Stromal cell of bone marrow (primary cell): ENCODE measurements around the gene NOTCH4.

Experiments used
- DNase-seq: peaks from one replicate; pipeline ENCODE4 v3.0.0-alpha.2; 2012; ENCODE audit warnings: low read depth

NOTCH4 gene

DNA sequence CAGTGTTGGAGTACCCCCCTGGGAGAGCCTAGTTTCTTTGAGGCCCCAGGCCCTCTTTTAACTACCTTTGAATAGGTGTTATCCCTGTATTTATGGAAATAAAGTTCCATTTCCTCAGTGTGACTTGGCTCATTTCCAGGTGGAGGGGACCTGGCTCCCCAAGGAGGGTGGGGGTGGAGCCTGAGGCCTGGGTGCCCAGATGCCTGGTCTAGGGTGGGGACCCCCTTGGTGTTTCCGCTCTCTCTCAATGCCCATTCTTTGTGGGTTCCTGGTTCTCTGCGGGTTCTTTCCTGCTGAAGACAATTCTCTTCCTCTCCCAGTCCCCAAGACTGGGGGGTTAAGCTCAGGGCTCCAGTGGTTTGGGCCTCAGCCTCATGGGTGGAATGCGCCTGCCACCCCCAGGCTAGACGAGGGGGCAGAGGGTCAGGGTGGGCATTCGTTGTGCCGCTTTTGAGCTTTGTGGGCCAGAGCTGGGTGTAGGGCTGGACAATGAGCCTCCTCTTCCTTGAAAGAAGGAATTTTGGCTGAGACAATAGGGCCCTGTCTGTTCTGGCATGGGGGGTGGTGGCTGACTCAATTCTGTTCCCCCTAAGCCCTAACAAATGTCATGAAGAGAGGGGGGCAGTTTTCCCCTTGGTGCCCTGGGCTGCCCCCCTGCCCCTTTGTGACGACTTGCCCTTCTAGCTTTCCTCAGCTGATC, 60.2 kb downstream of the NOTCH4 start:
- no peak for DNase-seq

DNA sequence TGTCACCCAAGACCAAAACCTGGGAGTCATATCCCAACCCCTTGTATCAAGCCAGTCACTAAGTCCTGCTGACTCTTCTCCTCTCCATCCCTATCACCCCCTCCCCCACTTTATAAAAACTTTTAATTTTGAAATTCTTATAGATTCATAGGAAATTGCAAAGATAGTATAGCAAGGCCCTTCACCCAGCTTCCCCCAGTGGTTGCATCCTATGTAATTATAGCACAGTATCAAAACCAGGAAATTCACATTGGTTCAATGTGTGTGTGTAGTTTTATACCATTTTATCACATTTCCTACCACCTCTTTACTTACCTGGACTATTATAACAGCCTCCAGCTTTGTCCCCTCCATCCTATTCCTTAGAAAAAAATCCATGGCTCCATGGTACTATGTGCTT, 65.8 kb downstream of the NOTCH4 start:
- DNase-seq, result no peak

DNA sequence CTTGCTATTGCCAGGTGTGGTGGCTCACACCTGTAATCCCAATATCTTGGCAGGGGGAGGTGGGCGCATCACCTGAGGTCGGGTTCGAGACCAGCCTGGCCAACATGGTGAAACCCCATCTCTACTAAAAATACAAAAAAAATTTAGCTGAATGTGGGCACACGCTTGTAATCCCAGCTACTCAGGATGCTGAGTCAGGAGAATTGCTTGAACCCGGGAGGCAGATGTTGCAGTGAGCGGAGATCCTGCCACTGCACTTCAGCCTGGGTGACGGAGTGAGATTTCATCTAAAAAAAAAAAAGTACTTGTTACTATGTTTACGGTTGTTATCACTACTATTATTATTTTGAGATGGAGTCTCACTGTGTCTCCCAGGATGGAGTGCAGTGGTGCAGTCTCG, 67.0 kb downstream of the NOTCH4 start:
- no peak for DNase-seq

DNA sequence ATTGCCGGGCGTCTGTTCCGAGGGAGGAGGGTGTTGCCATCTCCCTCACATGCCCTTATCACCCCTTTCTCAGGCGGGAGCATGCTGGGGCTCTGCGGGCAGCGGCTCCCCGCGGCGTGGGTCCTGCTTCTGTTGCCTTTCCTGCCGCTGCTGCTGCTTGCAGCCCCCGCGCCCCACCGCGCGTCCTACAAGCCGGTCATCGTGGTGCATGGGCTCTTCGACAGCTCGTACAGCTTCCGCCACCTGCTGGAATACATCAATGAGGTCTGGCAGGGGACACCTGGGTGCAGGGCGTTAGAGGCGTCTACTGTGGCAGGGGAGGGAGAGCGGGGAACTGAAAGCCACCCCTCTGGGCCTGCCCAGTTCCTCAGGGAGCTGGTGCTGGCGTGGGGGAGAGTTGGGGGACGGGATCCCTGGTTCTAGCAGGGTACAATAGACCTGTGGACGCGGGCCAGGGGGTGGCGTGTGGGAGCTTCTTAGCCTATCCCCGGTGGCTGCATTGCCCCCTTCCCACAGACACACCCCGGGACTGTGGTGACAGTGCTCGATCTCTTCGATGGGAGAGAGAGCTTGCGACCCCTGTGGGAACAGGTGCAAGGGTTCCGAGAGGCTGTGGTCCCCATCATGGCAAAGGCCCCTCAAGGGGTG, 69.2 kb downstream of the NOTCH4 start:
- DNase-seq, result no peak

DNA sequence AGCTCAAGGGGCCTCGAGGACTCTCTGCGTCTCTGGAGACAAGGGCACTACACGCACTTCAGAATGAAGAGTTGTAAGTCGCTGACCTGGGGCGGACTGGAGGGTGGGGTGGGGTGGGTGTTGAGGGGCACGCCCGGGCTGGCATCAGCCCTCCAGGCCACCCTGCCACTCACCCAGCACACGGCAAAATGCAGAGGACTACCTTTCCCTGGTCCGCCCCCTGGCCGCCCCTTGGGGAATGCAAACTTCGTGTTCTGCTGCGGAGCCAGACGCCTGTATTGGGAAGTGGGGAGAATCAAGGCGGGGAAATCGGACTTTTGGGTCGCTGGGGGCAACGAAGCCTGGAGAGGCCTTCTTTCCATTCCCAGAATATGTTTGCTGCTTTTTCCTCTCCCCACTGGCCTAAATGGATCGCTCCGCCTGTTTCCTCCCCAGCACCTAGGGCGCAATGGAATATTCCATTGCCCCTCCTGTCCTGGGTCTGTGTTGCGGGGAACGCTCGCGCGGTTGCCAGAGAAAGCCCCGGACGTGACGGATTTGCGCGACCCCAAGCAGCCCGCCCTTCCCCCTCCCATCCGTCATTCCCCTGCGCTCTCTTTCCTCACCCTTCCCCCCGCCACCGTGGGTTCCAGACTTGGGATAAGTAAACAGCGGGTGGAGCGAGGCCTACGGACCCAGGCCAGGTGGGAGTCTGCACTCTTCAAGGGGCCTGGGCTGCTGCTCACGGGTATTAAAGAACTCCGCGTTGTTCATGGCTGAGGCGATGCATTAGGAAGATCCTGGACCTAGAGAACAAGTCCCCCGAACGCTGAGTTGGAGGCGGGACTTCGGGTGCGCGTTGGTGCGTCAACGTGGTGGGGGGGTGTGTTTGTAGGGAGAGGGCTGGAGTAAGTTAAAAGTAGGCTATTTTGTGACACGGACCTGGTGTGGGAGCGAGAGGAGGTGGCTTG, 70.0 kb downstream of the NOTCH4 start, which contains the start of gene PPT2:
PPT2 (plus strand) TSS at position 578 of the 950 bp plus-strand sequence. CDS start 454 bp downstream, outside the sequence.
- peak; percentile 84 for DNase-seq

DNA sequence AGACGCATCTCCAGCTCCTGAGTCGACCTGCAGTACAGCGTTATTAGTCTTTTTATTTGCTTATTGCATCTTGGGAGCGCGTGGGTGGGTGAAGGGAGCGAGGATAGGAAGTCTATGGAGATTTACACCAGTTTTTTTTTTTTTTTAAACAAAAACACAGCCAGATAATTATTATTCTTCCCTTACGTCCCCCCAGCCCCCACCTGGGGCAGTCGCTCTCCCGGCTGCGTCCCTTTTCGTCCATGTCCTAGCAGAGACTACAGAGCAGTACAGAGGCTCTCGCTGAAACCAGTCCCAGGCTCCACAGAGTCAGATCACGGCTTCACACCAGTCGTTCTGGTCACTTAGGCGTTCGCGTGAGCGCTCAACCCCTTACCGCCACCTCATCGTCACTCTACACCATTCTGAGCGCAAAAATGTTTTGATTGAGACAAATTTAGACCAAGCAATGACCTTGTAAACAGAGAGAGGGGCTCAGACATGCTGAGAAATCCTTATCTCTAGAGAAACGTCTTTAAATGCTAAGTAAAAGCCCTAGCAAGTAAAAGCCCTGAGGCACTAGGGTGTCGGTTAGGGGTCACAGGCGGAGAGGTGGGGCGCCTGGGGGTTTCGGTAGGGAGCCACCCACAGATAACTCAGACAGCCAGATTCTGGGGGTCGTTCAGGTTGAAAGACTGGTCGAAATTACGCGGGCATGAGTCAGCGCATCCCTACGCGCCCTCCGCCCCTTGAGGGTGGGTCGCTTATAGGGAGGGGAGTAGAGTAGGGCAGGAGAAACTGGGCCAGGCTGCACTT, 70.9 kb downstream of the NOTCH4 start:
- no peak for DNase-seq

DNA sequence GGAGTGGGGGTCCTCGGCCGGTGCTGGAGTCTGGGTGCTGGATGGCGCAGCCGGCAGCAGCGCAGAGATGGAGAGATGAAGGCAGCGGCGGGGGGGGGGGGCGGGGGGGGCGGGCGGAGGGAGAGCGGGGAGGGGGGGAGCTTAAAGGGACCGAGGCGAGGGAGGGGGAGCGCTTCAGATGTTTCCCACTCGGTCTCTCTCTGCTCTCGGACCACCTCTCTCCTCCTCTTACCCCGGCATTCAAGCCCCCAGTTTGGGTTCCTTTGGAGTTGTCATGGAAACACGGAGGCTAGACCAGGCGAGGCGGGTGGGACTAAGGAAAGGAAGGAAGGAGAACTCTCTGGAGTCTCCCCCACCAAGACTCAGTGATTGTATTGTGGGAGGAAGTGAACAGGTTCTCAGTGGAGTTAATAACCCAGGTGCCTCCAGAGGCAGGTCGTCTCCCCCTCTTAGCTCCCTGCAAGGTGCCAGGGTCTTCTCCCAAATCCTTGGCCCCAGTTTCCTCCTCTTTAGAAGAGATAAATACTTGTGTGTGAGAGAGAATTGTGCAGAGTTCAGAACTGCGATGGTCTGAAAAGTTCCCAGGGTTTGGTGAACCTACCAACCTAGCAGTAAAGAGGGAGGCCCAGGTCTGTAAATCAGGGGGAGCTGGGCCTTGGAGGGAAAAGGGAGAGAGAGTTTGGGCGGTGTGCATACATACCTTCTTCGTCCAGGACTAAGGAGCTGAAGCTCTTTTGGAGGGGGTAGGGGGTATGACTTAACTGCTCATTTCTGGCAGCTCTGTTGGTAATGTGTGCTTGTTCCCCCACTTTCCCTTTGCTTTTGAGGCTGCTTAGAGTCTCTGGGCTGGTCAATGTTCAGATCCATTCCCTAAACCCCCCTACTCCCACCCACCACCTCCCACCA, 71.8 kb downstream of the NOTCH4 start, which contains the start of gene PRRT1:
PRRT1 (minus strand) TSS at position 77 of the 906 bp plus-strand sequence. CDS start 112 bp downstream, outside the sequence.
- DNase-seq, result no peak

DNA sequence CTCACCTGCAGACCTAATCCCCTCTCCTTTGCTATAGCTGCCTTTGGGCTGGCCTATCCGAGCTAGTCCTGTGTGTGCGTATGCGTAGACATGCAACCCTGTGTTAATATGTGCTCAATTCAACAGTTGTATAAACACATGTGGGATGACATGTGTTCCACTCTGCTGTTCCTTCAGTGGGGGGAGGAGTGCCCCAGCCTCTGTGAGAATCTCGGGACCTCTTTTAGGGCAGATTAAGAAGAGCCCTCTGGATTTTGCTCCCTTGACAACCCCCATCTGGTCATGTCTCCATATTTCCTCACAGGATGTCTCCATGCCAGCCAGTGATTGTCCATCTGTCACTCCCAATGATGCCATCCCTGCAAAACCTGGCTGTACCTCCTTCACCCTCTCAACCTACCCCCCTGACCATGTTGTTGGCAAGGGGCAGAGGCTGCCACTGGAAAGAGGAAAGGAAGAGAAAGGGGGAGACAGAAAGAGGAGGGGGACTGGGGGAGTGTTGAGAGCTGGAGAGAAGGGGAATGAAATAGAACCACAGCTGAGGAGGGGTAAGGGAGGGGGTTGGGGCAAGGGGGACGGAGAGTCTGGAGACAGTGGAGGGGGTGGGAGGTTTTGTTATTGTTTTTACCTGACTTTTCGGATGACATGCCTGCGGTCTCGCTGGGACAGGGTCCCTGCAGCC, 72.5 kb downstream of the NOTCH4 start:
- DNase-seq, result no peak

DNA sequence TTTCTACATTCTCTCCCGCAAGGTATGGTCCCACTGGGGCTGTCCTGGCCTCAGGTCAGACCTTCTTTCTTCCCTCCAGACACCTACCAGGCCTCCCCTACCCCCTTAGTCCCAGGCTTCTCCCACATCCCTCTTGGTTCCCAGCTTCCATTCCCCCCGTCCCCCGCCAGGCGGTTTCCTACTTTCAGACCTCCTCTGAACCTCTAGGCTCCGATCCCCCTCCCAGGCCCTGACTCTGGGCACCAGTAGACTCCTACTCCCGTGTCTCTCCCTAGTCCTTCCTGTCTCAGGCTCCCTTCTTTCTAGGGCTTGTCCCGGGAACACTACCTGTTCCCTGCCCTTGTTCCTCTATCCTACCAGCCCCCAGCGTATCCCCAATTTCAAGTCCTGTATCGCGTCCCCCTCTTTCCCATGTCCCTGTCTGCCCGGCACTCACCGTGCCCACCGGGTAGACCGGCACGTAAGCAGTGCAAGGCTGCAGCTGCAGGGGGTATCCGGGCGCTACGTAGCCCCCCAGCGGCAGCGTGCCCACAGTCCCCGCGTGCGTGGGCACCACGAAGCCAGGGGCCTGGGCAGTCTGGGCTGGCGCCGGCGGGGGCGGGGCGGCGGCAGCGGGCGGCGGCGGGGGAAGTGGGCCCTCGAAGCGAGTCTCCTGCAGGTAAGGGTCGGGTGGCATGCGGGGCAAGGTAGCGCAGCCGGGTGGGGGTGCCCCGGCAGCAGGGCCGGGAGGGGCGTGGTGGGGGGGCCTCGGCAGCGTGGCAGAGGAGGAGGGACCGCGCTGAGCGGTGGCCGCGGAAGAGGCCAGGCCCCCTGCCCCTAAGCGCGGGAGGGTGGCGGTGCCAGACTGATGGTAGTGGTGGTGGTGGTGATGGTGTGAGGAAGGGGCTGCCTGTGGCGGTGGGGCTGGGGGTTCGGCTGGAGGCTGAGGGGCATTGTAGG, 73.7 kb downstream of the NOTCH4 start:
- DNase-seq, result no peak

DNA sequence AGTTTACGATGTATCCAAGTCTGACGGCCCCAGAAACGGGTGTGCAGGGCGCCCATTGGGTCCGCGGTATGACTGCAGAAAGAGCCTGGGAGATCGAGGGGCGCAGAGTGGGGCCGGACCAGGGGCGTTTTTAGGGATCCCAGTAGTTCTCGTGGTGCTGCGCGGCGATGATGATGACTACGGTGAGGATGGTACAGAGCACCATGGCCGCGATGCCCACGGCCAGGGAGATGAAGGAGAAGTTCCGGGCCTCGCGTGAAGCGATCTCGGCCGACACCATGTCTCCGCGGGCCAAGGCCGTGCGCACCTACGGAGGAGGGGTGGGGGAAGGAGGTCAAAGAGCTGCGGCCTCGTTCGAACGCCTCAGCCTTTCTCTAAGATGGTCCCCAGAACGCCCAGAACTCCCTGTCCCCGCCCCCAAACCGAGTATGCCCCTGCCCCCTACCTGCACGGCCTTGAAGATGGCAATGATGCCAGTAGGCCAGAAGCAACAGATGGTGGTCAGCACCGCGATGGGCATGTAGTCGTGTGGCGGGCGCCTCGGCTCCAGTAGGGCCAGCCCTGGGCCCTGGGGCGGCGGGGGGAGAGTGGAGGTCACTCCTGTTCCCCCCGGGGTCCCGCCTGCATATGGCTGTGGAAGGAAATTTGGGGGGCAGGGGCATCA, 74.6 kb downstream of the NOTCH4 start:
- DNase-seq, result no peak

DNA sequence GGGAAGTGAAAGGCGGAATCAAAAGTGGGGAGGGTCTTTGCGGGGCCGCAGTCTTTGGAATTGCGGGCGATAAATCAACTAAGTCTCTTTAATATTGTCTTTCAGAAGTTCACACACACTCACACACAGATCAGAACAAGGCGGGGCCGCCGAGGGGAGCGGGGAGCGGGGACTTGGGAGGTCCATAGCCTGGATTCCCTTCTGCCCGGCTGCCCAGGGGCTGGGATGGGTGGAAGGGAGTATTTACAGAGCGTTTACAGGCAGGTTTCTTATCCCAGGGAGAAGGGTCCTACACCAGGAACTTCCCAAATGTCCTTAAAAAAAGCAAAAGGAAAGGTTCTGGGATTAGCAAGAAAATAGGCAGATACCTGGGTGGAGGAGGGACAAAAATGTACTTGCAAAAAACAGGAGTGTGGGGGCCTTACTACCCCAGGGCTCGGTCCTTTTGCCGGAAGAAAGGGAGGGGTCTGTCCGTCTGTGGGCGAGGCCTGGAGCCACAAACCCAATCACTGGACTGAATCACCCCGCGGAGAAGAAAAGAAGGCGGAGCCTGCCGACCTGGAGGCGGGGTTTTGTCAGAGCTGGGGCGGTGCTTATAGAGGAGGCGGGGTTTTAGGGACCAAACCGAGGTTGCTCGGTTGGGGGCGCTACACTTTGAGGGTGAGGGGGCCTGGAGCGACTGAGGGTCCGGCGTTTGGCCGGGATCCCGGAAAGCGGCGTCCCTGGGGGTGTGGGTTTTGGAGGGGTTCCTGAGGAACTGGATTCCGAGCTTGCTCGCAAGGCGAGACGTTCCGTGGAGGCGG, 75.4 kb downstream of the NOTCH4 start:
- no peak for DNase-seq

DNA sequence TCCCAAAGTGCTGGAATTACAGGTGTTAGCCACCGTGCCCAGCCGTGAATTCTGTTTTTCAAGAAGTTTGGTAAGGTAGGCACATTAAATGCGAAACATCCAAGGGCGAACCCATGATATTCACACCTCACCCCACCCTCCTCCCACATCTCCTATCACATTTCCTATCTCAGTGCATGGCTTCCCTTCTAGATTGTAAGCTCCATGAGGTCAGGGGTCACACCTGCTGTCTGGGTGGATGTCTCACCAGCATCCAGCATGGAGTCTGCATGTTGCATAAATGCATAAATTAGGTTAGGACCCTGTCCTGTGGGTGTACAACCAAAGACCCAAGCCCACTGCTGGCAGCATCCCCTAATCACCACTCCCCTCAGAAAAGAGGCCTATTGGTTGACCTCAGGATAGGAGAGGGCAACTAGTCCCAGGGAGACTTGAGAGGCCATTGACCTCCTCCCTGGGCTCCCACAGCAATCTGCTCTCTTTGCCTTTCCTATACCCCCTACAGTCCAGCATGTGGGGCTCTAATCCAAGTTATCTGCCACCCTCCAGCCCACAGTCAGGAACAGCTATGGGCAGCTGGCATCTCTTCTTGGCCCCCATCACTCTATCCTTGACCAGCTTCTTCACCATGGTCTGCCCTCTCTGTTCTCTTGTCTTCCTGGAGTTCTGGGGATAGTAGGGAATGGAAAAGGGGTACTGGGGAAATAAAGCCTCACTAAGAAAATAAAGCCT, 76.3 kb downstream of the NOTCH4 start:
- no peak for DNase-seq

DNA sequence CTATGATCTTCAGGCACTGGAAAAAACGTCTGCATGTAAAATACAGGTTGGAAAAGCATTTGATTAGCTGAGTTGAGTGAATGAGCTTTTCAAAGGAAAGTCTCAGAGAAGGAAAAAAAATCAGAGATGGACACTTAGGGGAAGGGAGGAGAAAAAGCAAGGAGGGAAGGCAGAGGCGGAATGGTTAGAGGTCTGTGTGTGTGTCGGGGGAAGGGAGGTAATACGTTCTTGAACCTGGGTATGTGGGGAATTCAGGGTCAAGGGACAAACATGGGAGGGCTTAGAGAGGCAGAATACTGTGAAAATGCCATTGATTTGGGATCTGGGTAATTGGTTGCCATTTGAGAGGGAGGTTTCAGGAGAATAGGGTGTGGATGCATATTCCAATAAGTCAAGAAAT, 77.2 kb downstream of the NOTCH4 start:
- DNase-seq, result no peak

DNA sequence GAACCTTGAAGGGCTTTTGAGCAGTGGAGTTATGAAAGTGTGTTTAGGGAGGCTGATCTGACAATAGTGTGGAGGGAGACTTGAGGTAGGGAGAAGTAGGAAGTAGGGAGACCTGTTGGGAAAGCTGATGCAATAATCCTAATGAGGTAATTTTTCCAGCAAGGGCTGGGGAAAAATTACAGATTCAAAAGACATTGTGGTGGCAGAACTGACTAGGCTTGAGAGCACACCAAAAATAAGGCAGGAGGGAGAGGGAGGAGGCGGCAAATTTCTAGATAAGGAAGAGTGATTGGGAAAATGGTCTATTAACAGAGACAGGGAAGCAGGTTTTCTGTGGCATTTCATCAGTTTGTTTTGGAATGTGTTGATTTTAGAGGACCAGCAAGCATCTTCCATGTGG, 77.6 kb downstream of the NOTCH4 start:
- DNase-seq, result no peak
